Measurements from ENCODE around the gene BCO2. TPM values are rescaled to one million over a fixed set of nuclear protein-coding genes. Genes with fewer than 3 reads are reported as not detected.
"Not testable (repeated sequence)": the region's sequence is repeated elsewhere in the genome, so short reads cannot be mapped to it uniquely, and the experiment has no call there.

BCO2 gene
- total RNA-seq, result 0.33 and 1.8 TPM in 2 replicates

DNA sequence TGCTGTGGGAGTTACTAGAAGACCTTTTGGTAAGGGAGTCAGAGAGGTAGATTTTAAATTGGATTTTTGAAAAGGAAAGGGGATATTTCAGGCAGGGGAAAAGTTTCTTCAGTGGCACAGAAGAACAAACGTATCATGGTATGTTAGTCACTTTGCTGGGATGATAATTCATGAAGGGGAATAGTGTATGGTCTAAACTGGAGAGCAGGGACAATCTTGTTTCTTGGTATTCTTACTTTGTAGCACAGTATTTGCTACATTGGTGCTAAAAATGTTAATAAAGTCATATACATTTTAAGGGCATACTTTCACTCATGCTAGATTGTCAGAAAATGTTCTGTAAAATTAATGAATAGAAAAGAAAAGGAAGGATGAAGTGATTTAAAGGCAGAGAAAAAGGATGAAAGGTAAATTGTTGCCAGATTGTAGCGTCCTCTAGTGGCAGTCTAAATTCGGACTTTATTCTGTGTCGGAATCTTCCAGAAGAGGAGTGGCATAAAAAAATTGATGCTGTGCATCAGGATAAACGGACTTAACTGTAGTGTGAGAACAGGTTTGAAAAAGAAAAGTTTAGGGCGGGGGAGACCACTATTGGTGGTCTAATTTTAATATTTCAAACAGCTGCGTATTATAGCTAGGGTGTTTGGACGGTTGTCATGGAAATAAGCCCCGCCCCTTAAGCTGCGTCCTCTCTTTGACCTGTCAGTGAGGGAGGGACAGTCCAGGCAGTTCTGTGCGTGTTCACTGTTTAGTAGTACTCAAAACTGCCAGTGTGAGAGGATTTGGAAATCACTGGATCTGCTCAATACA, at the start of gene BCO2:
TSS of gene BCO2 (plus strand) at position 724 of the 810 bp plus-strand sequence. CDS start 90 bp downstream, outside the sequence.
- no peak for DNase-seq (ENCODE audit: low read depth, low spot score)

GRCh38 chr11:112127056-112127455, 48.3 kb upstream of the BCO2 start:
- DNase-seq (ENCODE audit: low read depth, low spot score), result no peak

GRCh38 chr11:112128483-112129121, 46.7 kb upstream of the BCO2 start:
- DNase-seq (ENCODE audit: low read depth, low spot score), result peak; percentile 17

DNA sequence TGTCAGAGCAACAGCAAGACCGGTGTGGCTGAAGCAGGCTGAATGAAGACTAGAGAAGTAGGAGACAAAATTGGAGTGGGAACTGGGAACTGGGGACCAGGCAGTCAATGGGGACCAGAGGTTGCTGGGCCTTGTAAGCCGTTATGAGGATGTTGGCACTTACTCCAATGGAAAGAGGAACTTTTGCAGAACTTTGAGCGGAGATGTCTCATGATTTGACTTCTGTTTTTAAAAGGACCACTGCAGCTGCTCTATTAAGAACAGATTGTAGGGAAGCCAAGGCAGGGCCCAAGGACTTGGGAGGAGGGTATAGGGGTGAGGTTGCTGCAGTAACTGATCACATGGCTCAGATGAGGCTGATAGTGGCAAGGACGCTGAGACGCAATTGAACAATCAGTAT, 45.7 kb upstream of the BCO2 start:
- no peak for DNase-seq (ENCODE audit: low read depth, low spot score)

- DNase-seq (ENCODE audit: low read depth, low spot score), result no peak
These were observed 42.6 kb upstream of the BCO2 start for GRCh38 chr11:112132737-112133136.

DNA sequence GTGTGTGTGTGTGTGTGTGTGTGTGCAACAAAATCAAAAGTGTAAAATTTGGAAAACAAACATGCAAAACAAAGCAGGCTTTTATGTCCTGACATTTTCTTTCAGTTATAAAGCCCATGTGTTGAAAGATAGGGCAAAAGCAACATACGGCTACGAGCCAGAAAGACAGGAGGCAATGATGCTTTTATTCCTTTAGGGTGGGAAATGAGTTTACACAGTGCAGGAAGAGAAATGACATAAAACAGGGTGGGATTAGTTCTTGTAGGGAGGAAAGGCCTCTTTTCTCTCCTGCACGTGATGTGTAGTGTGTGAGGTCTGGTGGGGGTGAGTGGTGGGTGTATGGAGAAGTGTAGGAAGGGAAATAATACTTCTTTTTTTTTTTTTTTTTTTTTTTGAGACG, 40.8 kb upstream of the BCO2 start:
- no peak for DNase-seq (ENCODE audit: low read depth, low spot score)

DNA sequence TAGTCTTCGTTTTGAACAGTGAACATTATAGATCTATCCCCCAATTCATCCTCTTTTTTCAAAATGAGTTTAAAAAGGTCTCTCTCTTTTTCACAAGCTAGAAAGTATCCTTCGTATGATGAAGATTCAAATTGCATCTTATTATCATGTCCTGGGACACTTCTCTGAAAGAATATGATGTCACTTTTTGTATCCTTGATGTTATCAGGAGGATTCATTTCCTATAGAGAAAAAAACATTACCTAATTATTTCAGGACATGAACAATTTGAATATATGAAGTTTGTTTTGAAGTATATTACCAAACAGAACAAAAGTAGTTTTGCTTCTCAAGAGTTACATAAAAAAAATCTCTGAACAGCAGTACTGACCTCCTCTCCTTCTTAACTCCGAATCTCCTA, 31.7 kb upstream of the BCO2 start:
- no peak for DNase-seq (ENCODE audit: low read depth, low spot score)

- no peak for DNase-seq (ENCODE audit: low read depth, low spot score)
These were observed 24.8 kb upstream of the BCO2 start for GRCh38 chr11:112150517-112150916.

DNA sequence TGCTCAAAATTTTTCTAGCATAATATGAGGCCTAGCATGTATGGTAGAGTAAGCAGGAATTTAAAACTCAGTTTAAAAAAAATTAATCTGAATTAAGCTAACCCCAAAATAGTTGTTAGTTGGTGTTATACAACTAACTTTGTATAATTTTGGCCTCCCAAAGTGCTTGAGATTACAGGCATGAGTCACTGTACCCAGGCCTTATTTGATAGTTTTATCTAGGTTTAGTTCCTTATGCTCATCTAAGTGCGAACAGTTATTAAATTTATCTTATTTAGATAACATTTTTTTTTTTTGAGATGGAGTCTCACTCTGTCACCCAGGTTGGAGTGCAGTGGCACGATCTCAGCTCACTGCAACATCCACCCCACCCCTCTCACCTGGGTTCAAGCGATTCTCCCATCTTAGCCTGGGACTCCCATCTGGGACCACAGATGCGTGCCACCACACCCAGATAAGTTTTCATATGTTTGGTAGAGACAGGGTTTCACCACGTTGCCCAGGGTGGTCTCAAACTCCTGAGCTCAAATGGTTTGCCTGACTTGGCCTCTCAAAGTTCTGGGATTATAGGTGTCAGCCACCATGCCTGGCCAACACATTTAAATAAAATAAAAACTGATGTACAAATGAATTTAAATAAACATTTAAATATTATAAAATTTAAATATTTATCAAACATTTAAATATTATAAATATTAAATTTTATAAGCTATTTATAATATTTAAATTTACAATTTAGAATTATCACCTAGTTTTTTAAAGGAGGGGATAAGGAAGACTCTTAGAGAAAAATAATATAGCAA, 19.0 kb upstream of the BCO2 start:
- no peak for DNase-seq (ENCODE audit: low read depth, low spot score)

GRCh38 chr11:112156956-112157766, 18.2 kb upstream of the BCO2 start:
- peak; percentile 60 for DNase-seq (ENCODE audit: low read depth, low spot score)

- no peak for DNase-seq (ENCODE audit: low read depth, low spot score)
These were observed 15.9 kb upstream of the BCO2 start for GRCh38 chr11:112159098-112160065.

- DNase-seq (ENCODE audit: low read depth, low spot score), result no peak
These were observed 15.0 kb upstream of the BCO2 start for GRCh38 chr11:112160091-112160848.

GRCh38 chr11:112161012-112161411, 14.3 kb upstream of the BCO2 start:
- DNase-seq (ENCODE audit: low read depth, low spot score), result no peak

- DNase-seq (ENCODE audit: low read depth, low spot score), result not testable (repeated sequence)
These were observed 13.1 kb upstream of the BCO2 start for GRCh38 chr11:112162200-112162599.

- no peak for DNase-seq (ENCODE audit: low read depth, low spot score)
These were observed 12.4 kb upstream of the BCO2 start for GRCh38 chr11:112162761-112163546.

GRCh38 chr11:112163875-112164685, 11.2 kb upstream of the BCO2 start, which contains the start of gene IL18:
IL18 (minus strand) TSS chr11:112164094; CDS start chr11:112155053, 9,041 bp downstream.
- DNase-seq (ENCODE audit: low read depth, low spot score), result no peak

DNA sequence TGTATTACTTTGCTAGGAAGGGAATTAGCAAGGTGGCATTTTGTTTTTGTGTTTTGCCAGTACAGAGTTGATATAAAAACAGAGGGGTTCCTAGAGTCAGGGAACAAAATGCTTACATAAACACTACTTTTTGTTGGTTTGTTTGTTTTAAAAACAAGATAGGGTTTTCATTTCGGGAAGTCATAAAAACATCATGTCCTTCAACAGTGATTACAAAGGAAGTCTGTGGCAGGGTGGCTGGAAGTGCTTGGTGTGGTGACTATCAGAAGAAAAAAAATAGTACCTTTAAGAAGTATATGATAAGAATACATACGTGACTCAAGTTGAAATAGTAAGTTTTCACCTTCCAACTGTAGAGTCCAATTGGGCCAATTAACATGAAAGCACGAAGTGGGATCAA, 10.3 kb upstream of the BCO2 start:
- DNase-seq (ENCODE audit: low read depth, low spot score), result no peak

Data from pulmonary artery endothelial cell (primary cell).